Astrocyte (in vitro differentiated cells and primary cell): ENCODE data around the gene COX4I2. TPM values are rescaled to one million over a fixed set of nuclear protein-coding genes. Genes with fewer than 3 reads are reported as not detected.
"Not testable (repeated sequence)": the region's sequence is repeated elsewhere in the genome, so short reads cannot be mapped to it uniquely, and the experiment has no call there.

Experiments
- DNase-seq: peaks from one replicate; pipeline ENCODE4 v3.0.0-alpha.2; 2010; ENCODE audit warnings: low read depth
- FAIRE-seq: peaks from 2 replicates; lab custom pipeline; 2011; peaks lifted over from hg19 to GRCh38; lab: Jason Lieb, UNC
- H2AFZ ChIP-seq: 2 replicates; pipeline ENCODE4 v1.6.0; 2012; ENCODE audit warnings: low read depth, low read length, inconsistent platforms
- H3K27ac ChIP-seq: 2 replicates; pipeline ENCODE4 v1.5.1; 2011; ENCODE audit warnings: low read depth, low read length, inconsistent platforms
- H3K27me3 ChIP-seq: 2 replicates; pipeline ENCODE4 v1.6.0; 2011; ENCODE audit warnings: low read length, inconsistent platforms; ENCODE audit not compliant: insufficient read depth
- H3K36me3 ChIP-seq: 2 replicates; pipeline ENCODE4 v1.5.1; 2011; ENCODE audit warnings: low read length, inconsistent platforms; ENCODE audit not compliant: insufficient read depth
- H3K4me1 ChIP-seq: 2 replicates; pipeline ENCODE4 v1.5.1; 2011; ENCODE audit warnings: low read length, inconsistent platforms; ENCODE audit not compliant: insufficient read depth
- H3K4me2 ChIP-seq: 2 replicates; pipeline ENCODE4 v1.6.0; 2012; ENCODE audit warnings: low read length, inconsistent platforms
- H3K4me3 ChIP-seq: 2 replicates; pipeline ENCODE4 v1.5.1; 2011; ENCODE audit warnings: low read depth, mild to moderate bottlenecking, low read length, inconsistent platforms; ENCODE audit not compliant: insufficient read depth
- H3K79me2 ChIP-seq: 2 replicates; pipeline ENCODE4 v1.6.0; 2012; ENCODE audit warnings: mild to moderate bottlenecking, low read length, inconsistent platforms; ENCODE audit not compliant: insufficient read depth
- H3K9ac ChIP-seq: 2 replicates; pipeline ENCODE4 v1.6.0; 2012; ENCODE audit warnings: mild to moderate bottlenecking, low read length, inconsistent platforms
- H3K9me3 ChIP-seq: 2 replicates; pipeline ENCODE4 v1.5.1; 2012; ENCODE audit warnings: low read depth, mild to moderate bottlenecking, low read length, inconsistent platforms; ENCODE audit not compliant: insufficient read depth
- H4K20me1 ChIP-seq: 2 replicates; pipeline ENCODE4 v1.6.0; 2012; ENCODE audit warnings: low read length, inconsistent platforms; ENCODE audit not compliant: insufficient read depth
- H3K27ac Mint-ChIP-seq: one replicate; pipeline ENCODE4 v1.8.0; 2021; ENCODE audit warnings: mild to moderate bottlenecking, mixed read lengths; ENCODE audit not compliant: unreplicated experiment
- H3K27me3 Mint-ChIP-seq: one replicate; pipeline ENCODE4 v1.8.0; 2021; ENCODE audit warnings: low read depth, mixed read lengths; ENCODE audit not compliant: unreplicated experiment
- H3K36me3 Mint-ChIP-seq: one replicate; pipeline ENCODE4 v1.8.0; 2021; ENCODE audit warnings: low read depth, mixed read lengths; ENCODE audit not compliant: unreplicated experiment
- H3K4me1 Mint-ChIP-seq: one replicate; pipeline ENCODE4 v1.8.0; 2021; ENCODE audit warnings: low read depth, mixed read lengths; ENCODE audit not compliant: unreplicated experiment
- H3K4me3 Mint-ChIP-seq: one replicate; pipeline ENCODE4 v1.8.0; 2021; ENCODE audit warnings: mild to moderate bottlenecking, moderate library complexity, mixed read lengths; ENCODE audit not compliant: unreplicated experiment
- H3K9me3 Mint-ChIP-seq: one replicate; pipeline ENCODE4 v1.8.0; 2021; ENCODE audit warnings: mild to moderate bottlenecking, mixed read lengths; ENCODE audit not compliant: unreplicated experiment
- CTCF ChIP-seq: IDR thresholded peaks from 2 replicates; pipeline ENCODE4 v1.5.1; 2011; ENCODE audit warnings: low read depth, mild to moderate bottlenecking, inconsistent platforms, low read length, moderate library complexity; ENCODE audit not compliant: insufficient read depth
- EZH2 ChIP-seq: IDR thresholded peaks from 2 replicates; pipeline ENCODE4 v1.6.1; 2012; ENCODE audit warnings: mild to moderate bottlenecking, low read length, inconsistent platforms; ENCODE audit not compliant: insufficient read depth
- total RNA-seq: library from RNA; stranded (reverse); gene quantifications from 2 replicates; pipeline ENCODE4 v1.2.1, GENCODE V29; 2021

The COX4I2 gene
- total RNA-seq, 1 donor from 2014 or later = not detected

DNA sequence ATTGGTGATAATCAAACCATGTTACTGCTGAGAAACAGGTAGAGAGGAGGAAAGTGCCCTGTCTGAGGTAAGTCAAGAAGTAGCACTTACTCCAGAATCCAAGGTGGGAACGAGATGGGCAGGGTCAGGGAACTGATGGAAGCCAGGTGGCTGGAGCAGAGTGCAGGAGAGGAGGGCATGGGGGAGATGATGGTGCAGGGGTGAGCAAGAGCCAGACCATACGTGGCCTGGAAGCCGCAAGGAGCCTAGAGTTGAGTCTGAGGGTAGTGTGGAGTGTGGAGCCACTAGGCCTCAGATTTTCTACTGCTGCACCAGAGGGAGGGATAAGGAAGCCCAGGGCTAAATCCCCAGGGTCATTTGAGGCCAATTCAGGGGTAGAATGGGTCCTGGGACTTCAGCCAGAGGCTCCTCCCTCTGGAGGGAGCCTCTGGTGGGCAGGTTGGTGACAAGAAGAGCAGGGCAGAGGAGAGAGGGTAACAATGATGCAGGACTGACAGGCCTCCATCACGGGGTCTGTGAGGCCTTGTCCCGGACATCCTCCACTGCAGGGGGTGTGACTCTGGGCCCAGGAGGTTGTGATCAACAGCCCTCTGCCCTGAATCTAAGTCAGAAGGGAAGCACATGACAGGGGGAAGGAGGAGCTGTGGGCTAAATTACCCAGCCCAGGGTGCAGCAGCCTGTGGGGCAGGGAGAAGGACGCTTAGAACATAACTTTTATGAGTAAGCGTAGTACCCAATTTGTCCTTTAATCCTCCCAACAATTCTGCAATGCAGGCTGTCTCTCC lies 28.7 kb downstream of the COX4I2 start:
- H3K9me3 ChIP-seq = no peaks in the 10 kb centered on the region
- H3K79me2 ChIP-seq = peaks cover 56% of the 10 kb centered on the region
- no peak overlapping the region for H3K27ac ChIP-seq
- Mint-ChIP-seq H3K27ac (no peak overlapping the region), H3K27me3 (no peaks in the 10 kb centered on the region), H3K36me3 (peaks cover 34% of the 10 kb centered on the region), H3K4me1 (peaks cover 25% of the 10 kb centered on the region), H3K4me3 (no peak overlapping the region), H3K9me3 (no peaks in the 10 kb centered on the region)
- no peak overlapping the region for H3K4me3 ChIP-seq
- no peak for TF ChIP-seq CTCF
- no peak overlapping the region for H2AFZ ChIP-seq
- H3K4me1 ChIP-seq = peaks cover 8% of the 10 kb centered on the region
- no peak overlapping the region for H3K4me2 ChIP-seq
- H4K20me1 ChIP-seq = peaks cover 43% of the 10 kb centered on the region
- FAIRE-seq = no peak
- H3K27me3 ChIP-seq = no peaks in the 10 kb centered on the region
- H3K36me3 ChIP-seq = peaks cover 18% of the 10 kb centered on the region
- DNase-seq = no peak
- no peak overlapping the region for H3K9ac ChIP-seq

DNA sequence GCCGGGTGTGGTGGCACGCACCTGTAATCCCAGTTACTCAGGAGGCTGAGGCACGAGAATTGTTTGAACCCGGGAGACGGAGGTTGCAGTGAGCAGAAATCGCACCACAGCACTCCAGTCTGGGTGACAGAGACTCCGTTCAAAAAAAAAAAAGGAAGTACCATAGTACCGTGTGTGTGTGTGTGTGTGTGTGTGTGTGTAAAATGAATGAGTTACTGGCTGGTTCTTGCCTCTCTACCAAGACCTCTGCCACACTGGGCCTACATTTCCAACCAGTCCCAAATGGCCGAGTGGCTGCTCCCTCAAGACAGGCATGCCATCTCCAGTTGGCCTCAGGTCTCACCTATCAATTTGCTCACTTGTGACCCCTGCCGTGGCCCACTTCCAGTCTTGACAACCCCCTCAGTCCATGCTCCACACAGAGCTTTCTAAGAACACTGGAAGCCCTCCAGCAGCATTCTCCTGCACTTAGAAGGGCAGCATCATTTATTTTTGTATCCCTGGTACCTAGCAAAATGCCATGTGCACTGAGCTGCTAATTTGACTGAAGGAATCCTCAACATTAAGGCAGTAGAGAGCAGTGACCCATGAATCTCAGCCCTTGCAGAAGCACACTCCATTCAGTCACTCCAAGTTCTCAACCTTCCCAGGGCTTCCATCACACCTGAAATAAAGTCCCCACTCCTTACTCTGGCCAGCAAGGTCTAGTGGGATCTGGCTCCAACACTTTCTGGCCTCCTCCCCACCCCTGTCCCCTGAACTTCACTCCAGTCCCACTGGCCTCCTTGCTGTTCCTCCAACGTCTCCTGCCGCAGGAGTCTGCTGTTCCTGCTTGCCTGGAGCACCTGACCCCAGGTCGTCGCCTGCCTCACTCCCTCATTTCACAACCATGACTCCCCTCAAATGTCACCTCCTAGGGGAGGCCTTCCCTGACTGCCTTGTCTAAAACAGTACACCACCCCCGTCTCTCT lies 29.9 kb downstream of the COX4I2 start:
- H3K9me3 ChIP-seq = no peaks in the 10 kb centered on the region
- no peak overlapping the region for H3K4me2 ChIP-seq
- no peaks in the 10 kb centered on the region for H3K27me3 Mint-ChIP-seq
- FAIRE-seq (no peak), DNase-seq (no peak)
- H3K4me3 ChIP-seq = no peak overlapping the region
- H3K27me3 ChIP-seq = no peaks in the 10 kb centered on the region
- no peak overlapping the region for H3K4me3 Mint-ChIP-seq
- no peaks in the 10 kb centered on the region for H3K4me1 ChIP-seq
- H3K9me3 Mint-ChIP-seq = no peaks in the 10 kb centered on the region
- peaks cover 63% of the 10 kb centered on the region for H3K79me2 ChIP-seq
- H4K20me1 ChIP-seq = peaks cover 49% of the 10 kb centered on the region
- no peak overlapping the region for H3K27ac ChIP-seq
- TF ChIP-seq CTCF (no peak), EZH2 (no peak)
- H3K27ac Mint-ChIP-seq = no peak overlapping the region
- H3K36me3 ChIP-seq = peaks cover 21% of the 10 kb centered on the region
- no peak overlapping the region for H3K9ac ChIP-seq
- no peak overlapping the region for H2AFZ ChIP-seq
- H3K36me3 Mint-ChIP-seq = peaks cover 34% of the 10 kb centered on the region
- peaks cover 19% of the 10 kb centered on the region for H3K4me1 Mint-ChIP-seq

- not testable (repeated sequence) for H3K27ac Mint-ChIP-seq, H3K27ac ChIP-seq, H3K27me3 Mint-ChIP-seq, H3K4me3 Mint-ChIP-seq, H3K9ac ChIP-seq, H3K4me3 ChIP-seq, H3K27me3 ChIP-seq, H3K4me1 ChIP-seq, DNase-seq, H3K4me2 ChIP-seq, H2AFZ ChIP-seq, H3K9me3 ChIP-seq, H3K9me3 Mint-ChIP-seq, FAIRE-seq
- peaks cover 58% of the 10 kb centered on the region for H4K20me1 ChIP-seq
- H3K4me1 Mint-ChIP-seq = peaks cover 15% of the 10 kb centered on the region
- H3K36me3 ChIP-seq = peaks cover 24% of the 10 kb centered on the region
- H3K36me3 Mint-ChIP-seq = peaks cover 32% of the 10 kb centered on the region
- H3K79me2 ChIP-seq = peaks cover 76% of the 10 kb centered on the region
These were observed 31.2 kb downstream of the COX4I2 start for GRCh38 chr20:31668944-31669343.
